IMR-90 (cell line): ENCODE data around the gene BCAS3. TPM values are rescaled to one million over a fixed set of nuclear protein-coding genes. Genes with fewer than 3 reads are reported as not detected.

ENCODE experiments used
- ATAC-seq: fragments of 200-7000 bp; cut with Tn5 transposase; 2 replicates; pipeline ENCODE4 v1.9.1; 2020; ENCODE audit warnings: low read depth, mild to moderate bottlenecking, moderate library complexity
- BruUV-seq: library from RNA; stranded (reverse); fragments of 400-500 nt; replicated peaks from 2 replicates; lab custom pipeline; 2021; lab: Mats Ljungman, UMichigan
- CTCF ChIA-PET: fragments of 300-600 bp; formaldehyde crosslinking; extraction: SDS; loops from one replicate; lab custom pipeline; 2021; ENCODE audit warnings: antibody characterized with exemption; lab: Yijun Ruan, JAX
- POLR2A ChIA-PET: fragments of 300-600 bp; sonication (Branson Sonifier 250); formaldehyde crosslinking; loops from one replicate; lab custom pipeline; 2022; ENCODE audit warnings: antibody characterized with exemption; ENCODE audit not compliant: unreplicated experiment; lab: Charles Lee
- DNase-seq: peaks from one replicate; pipeline ENCODE4 v3.0.0; 2013
- H2AFZ ChIP-seq: replicated peaks from 2 replicates; pipeline ENCODE3; 2013; ENCODE audit warnings: low read length, mild to moderate bottlenecking; ENCODE audit not compliant: poor library complexity
- H2AK5ac ChIP-seq: 2 replicates; pipeline ENCODE4 v1.6.1; 2013; ENCODE audit warnings: low read depth, low read length, inconsistent platforms
- H2AK9ac ChIP-seq: replicated peaks from 2 replicates; pipeline ENCODE3; 2013; ENCODE audit warnings: mild to moderate bottlenecking, low read depth, low read length, moderate library complexity; ENCODE audit not compliant: poor library complexity
- H2BK120ac ChIP-seq: 2 replicates; pipeline ENCODE4 v1.6.1; 2013; ENCODE audit warnings: low read depth, low read length, inconsistent platforms
- H2BK15ac ChIP-seq: 3 replicates; pipeline ENCODE4 v1.6.1; 2013; ENCODE audit warnings: low read depth, low read length, inconsistent platforms
- H2BK20ac ChIP-seq: 2 replicates; pipeline ENCODE4 v1.6.1; 2013; ENCODE audit warnings: low read depth, mild to moderate bottlenecking, inconsistent platforms, low read length, moderate library complexity
- H2BK5ac ChIP-seq: 2 replicates; pipeline ENCODE4 v1.6.1; 2013; ENCODE audit warnings: mild to moderate bottlenecking, low read depth, low read length, inconsistent platforms; ENCODE audit not compliant: poor library complexity, severe bottlenecking
- H3K14ac ChIP-seq: replicated peaks from 2 replicates; pipeline ENCODE4 v1.6.1; 2013; ENCODE audit warnings: low read depth, low read length, inconsistent platforms
- H3K18ac ChIP-seq: 2 replicates; pipeline ENCODE4 v1.6.1; 2013; ENCODE audit warnings: low read depth, low read length, control low read depth
- H3K23ac ChIP-seq: 2 replicates; pipeline ENCODE4 v1.6.1; 2013; ENCODE audit warnings: low read depth, low read length, inconsistent platforms
- H3K27ac ChIP-seq: 2 replicates; pipeline ENCODE4 v1.5.1; 2013; ENCODE audit warnings: mild to moderate bottlenecking, control low read depth, low read length; ENCODE audit not compliant: insufficient read depth
- H3K27me3 ChIP-seq: 2 replicates; pipeline ENCODE4 v1.6.1; 2013; ENCODE audit warnings: low read length; ENCODE audit not compliant: control insufficient read depth, insufficient read depth
- H3K36me3 ChIP-seq: 2 replicates; pipeline ENCODE4 v1.6.1; 2013; ENCODE audit warnings: low read length, mixed read lengths; ENCODE audit not compliant: control insufficient read depth, insufficient read depth
- H3K4ac ChIP-seq: 2 replicates; pipeline ENCODE4 v1.6.1; 2013; ENCODE audit warnings: low read depth, low read length, inconsistent platforms
- H3K4me1 ChIP-seq: 2 replicates; pipeline ENCODE4 v1.6.1; 2013; ENCODE audit warnings: low read length, mixed read lengths; ENCODE audit not compliant: control insufficient read depth, insufficient read depth
- H3K4me2 ChIP-seq: 2 replicates; pipeline ENCODE4 v1.6.1; 2013; ENCODE audit warnings: low read depth, mild to moderate bottlenecking, control low read depth, low read length, moderate library complexity
- H3K4me3 ChIP-seq: 2 replicates; pipeline ENCODE4 v1.5.1; 2013; ENCODE audit warnings: low read depth, mild to moderate bottlenecking, control low read depth, low read length, moderate library complexity; ENCODE audit not compliant: insufficient read depth
- H3K56ac ChIP-seq: 2 replicates; pipeline ENCODE4 v1.6.1; 2013; ENCODE audit warnings: low read length, inconsistent platforms; ENCODE audit not compliant: insufficient read depth; ENCODE audit errors: extremely low read depth
- H3K79me1 ChIP-seq, 2 experiments: 2 replicates each; pipeline ENCODE4 v1.6.1; 2013; ENCODE audit warnings: low read length in 2 of 2, inconsistent platforms in 1 of 2, low read depth in 1 of 2
- H3K9ac ChIP-seq: 2 replicates; pipeline ENCODE4 v1.6.1; 2013; ENCODE audit warnings: low read depth, low read length, control low read depth
- H3K9me1 ChIP-seq: 2 replicates; pipeline ENCODE4 v1.6.1; 2013; ENCODE audit warnings: low read length, inconsistent platforms; ENCODE audit not compliant: insufficient read depth
- H3K9me3 ChIP-seq: 2 replicates; pipeline ENCODE4 v1.6.1; 2013; ENCODE audit warnings: low read length; ENCODE audit not compliant: control insufficient read depth, insufficient read depth
- H4K20me1 ChIP-seq: 2 replicates; pipeline ENCODE4 v1.6.1; 2013; ENCODE audit warnings: low read length, inconsistent platforms; ENCODE audit not compliant: insufficient read depth
- H4K5ac ChIP-seq: 2 replicates; pipeline ENCODE4 v1.6.1; 2013; ENCODE audit warnings: mild to moderate bottlenecking, low read depth, low read length, control low read depth
- H4K8ac ChIP-seq, 2 experiments: 2 replicates each; pipeline ENCODE4 v1.6.1; 2013; ENCODE audit warnings: low read depth in 2 of 2, low read length in 2 of 2, control low read depth in 1 of 2, inconsistent platforms in 1 of 2
- H4K91ac ChIP-seq: 2 replicates; pipeline ENCODE4 v1.6.1; 2013; ENCODE audit warnings: low read depth, low read length, inconsistent platforms; ENCODE audit not compliant: insufficient read depth
- POLR2A ChIP-seq: IDR thresholded peaks from 2 replicates; pipeline ENCODE4 v1.6.1; 2012; ENCODE audit warnings: mild to moderate bottlenecking, low read depth, low read length
- WGBS, 2 experiments: methylation state at CpG; one replicate each; pipeline versions ENCODE4 v1.1.5 to v1.1.7; 2013; ENCODE audit warnings: missing lambda C conversion rate in 2 of 2; ENCODE audit not compliant: insufficient read length in 1 of 2; ENCODE audit errors: extremely low coverage in 2 of 2; 5-methylcytosine and 5-hydroxymethylcytosine counted together
- dilution Hi-C: fragments of 300-500 bp; cut with HindIII; formaldehyde crosslinking; loops from one replicate; pipeline ENCODE4 v1.14.3; 2018; ENCODE audit warnings: low sequenced_read_pairs; ENCODE audit not compliant: unreplicated experiment
- in situ Hi-C: fragments of 300-500 bp; cut with MboI; formaldehyde crosslinking; loops from 3 replicates; pipeline ENCODE4 v1.14.3; 2019; ENCODE audit warnings: low sequenced_read_pairs, inconsistent platforms, mixed read lengths
- intact Hi-C: fragments of 100-400 bp; cut with micrococcal nuclease; formaldehyde crosslinking; loops from 2 replicates; pipeline ENCODE4 v1.10.0; 2022
- polyA plus RNA-seq, 3 experiments: library from polyadenylated mRNA; depleted of rRNA; stranded (reverse); fragments of >200 nt; gene quantifications; 2 replicates each; pipeline ENCODE4 v1.2.3, GENCODE V29; 2012; ENCODE audit warnings: low replicate concordance in 1 of 3
- total RNA-seq: library from RNA; depleted of rRNA; stranded (reverse); fragments of >200 nt; gene quantifications from 2 replicates; pipeline ENCODE4 v1.2.3, GENCODE V29; 2012

The BCAS3 gene
- total and polyA plus RNA-seq, 2 of the 4 experiments (the other 2 are of a cell fraction), result 6.3 to 27.1 TPM

- H3K9ac ChIP-seq, result no peak overlapping the region
- CTCF ChIA-PET, result no interaction called here
- no peak for ATAC-seq
- H3K4me3 ChIP-seq, result no peak overlapping the region
- H4K5ac ChIP-seq, result no peak overlapping the region
- no peak overlapping the region for H3K27ac ChIP-seq
- no peak overlapping the region for H3K56ac ChIP-seq
- no peaks in the 10 kb centered on the region for H3K36me3 ChIP-seq
- H2BK5ac ChIP-seq, result no peak overlapping the region
- H3K9me1 ChIP-seq, result peaks cover 7% of the 10 kb centered on the region
- intact Hi-C loops (no loop called here), dilution Hi-C loops (no loop called here), in situ Hi-C loops (no loop called here)
- no peak overlapping the region for H2BK15ac ChIP-seq
- no peaks in the 10 kb centered on the region for H4K20me1 ChIP-seq
- H3K14ac ChIP-seq, result no peak overlapping the region
- no peaks in the 10 kb centered on the region for H3K27me3 ChIP-seq
- no peak for DNase-seq
- no TSS peak for BruUV-seq
- no peaks in the 10 kb centered on the region for H3K9me3 ChIP-seq
- no peak overlapping the region for H2BK20ac ChIP-seq
- no peak overlapping the region for H2AK5ac ChIP-seq
- H2AFZ ChIP-seq, result no peak overlapping the region
- H3K23ac ChIP-seq, result 0 out of 2 replicates have a peak overlapping the region, but pooled peaks have one; percentile 42
- H3K79me1 ChIP-seq, result peaks cover 0 to 4% of the 10 kb centered on the region in 2 experiments; a peak in 1 of 4 replicates
- no peak overlapping the region for H4K91ac ChIP-seq
- no peak for TF ChIP-seq POLR2A
- WGBS, 2 experiments, result 17% methylated on average over 1 of the region's 11 CpGs; no CpG with 5 or more reads in 1 of the 2 experiments
- H3K18ac ChIP-seq, result peak overlapping the region; percentile 58; the same call in 1 of the 2 replicates
- peaks cover 10% of the 10 kb centered on the region for H3K4me1 ChIP-seq
- peak overlapping the region; percentile 52; the same call in 1 of the 2 replicates for H3K4me2 ChIP-seq
- no peak overlapping the region for H4K8ac ChIP-seq
- H2BK120ac ChIP-seq, result no peak overlapping the region
- no peak overlapping the region for H3K4ac ChIP-seq
- POLR2A ChIA-PET, result interaction anchor here (0.8 kb wide), 1 partner anchor 153 kb away, joined by 4 read pairs; no protein-coding TSS in a partner anchor
- no peak overlapping the region for H2AK9ac ChIP-seq
Observed at GRCh38 chr17:61126473-61127249, 449.0 kb downstream of the BCAS3 start.
